Hematopoietic multipotent progenitor cell treated with erythropoietin and hydrocortisone succinate and interleukin-3 and kit ligand, for 15 days (in vitro differentiated cells): Measurements from ENCODE around the gene KCNQ2.

ENCODE experiments used
- DNase-seq: peaks from one replicate; pipeline ENCODE4 v3.0.0-alpha.2; 2015; ENCODE audit warnings: low spot score

KCNQ2 gene

DNA sequence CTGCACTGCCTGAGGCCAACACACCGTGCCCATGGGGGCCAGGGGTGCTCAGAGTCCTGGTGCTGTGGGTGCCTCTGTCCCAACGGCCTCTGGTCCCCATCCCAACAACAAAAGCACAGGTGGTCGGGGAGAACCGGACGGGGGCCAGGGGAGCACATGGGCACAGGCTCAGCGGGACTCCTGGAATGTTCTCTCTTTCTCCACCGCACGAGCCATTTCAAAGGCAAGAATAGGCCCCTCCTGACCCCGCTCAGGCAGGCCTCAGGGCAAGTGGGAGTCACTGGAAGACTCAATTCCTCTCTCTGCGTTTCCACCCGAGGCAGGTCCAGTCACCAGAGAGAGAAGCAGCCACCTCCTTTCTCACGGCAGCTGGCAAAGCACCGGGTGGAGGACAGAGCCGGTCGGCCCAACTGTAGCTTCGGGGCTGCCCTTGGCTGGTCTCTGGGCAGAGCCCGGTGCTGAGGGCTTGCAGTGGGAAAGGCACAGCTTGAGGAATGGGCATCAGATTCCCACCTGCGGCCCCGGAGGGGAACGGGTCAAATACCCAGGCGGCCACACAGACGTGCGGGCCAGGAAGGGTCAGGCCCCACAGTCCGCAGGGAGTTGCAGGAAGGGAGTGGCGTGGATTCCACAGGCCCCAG is 55.2 kb downstream of the KCNQ2 start:
- DNase-seq: no peak

DNA sequence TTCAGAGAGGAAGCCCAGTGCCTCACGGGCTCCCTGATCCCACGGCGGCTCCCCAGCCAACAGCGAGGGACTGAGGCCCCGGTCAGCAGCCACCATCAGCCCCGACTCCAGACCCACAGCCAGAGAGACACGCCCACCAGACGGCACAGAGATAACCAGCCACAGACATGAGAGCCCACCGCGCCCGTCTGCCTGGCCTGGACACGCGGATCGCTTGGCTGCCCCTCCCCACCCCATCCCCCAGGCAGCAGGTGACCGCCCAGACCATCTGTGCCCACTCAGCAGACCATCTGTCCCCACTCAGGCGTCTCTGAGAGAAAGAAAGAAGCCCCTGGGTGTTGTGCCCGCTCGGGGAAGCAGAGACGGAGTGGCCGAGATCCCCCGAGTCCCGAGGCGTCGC is 55.8 kb downstream of the KCNQ2 start:
- DNase-seq: no peak

GRCh38 chr20:63415647-63416391 is 56.6 kb downstream of the KCNQ2 start:
- DNase-seq: no peak

DNA sequence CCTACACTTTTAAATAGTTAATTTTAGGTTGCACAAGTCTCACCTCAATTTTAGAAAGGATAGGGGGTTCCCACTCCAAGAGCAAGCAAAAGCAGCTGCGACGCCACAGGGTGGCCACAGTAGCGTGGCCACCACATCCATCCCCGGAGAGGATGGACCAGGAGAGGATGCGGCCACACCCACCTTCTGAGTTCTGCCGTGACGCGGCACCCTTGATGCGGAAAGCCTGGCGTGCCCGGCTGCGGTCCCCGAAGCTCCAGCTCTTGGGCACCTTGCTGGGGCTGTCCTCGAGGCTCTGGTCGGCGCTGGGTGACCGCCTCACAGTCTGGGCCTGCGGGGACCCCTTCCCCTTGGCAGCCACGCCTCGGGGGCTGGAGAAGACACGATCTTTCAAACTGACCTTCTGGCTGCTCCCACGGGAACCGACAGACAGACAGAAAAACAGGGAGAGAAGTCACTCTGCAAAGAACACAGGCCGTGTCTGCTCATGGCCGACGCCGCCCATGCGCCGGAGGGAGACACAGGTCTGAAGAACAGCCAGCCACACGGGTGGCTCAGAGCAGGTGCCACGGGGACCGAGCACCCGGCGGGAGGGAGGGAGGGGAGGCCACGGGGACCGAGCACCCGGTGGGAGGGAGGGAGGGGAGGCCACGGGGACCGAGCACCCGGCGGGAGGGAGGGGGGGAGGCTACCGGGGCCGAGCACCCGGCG is 57.6 kb downstream of the KCNQ2 start:
- no peak for DNase-seq

GRCh38 chr20:63413963-63414684 is 58.3 kb downstream of the KCNQ2 start:
- DNase-seq: no peak

DNA sequence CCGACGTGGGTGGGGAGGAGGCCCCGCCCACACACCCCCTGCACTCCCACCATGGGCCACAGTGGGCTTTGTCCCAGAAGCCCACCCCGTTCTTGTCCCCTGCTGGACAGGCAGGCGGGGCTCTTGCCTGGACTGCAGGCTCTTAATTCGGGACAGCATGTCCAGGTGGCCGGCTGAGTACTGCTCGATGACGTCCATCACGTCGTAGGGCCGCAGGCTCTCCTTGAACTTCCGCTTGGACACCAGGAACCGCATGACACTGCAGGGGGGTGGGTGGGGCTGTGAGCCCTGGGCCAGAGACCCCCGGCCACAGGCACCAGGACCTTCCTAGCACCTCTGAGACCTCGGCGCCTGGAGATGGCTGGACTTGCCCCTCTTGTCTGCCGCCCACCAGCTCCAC is 59.1 kb downstream of the KCNQ2 start:
- DNase-seq: no peak

DNA sequence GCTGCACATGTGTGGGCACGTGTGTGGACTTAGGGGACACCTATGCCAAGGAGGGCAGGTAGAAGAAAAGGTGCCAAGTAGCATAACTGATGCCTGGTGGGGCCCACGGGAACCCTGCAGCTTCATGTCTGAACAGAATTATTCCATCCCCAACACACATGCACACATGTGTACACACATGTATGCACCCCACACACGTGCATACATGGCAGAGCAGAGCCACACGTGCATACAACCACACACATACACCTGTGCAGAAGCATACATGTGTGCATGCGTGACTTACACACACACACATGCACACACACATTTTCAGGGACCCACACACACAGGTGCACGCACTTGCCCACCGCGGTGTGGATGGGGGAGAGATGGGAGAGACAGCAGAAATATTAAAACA is 59.6 kb downstream of the KCNQ2 start:
- no peak for DNase-seq

DNA sequence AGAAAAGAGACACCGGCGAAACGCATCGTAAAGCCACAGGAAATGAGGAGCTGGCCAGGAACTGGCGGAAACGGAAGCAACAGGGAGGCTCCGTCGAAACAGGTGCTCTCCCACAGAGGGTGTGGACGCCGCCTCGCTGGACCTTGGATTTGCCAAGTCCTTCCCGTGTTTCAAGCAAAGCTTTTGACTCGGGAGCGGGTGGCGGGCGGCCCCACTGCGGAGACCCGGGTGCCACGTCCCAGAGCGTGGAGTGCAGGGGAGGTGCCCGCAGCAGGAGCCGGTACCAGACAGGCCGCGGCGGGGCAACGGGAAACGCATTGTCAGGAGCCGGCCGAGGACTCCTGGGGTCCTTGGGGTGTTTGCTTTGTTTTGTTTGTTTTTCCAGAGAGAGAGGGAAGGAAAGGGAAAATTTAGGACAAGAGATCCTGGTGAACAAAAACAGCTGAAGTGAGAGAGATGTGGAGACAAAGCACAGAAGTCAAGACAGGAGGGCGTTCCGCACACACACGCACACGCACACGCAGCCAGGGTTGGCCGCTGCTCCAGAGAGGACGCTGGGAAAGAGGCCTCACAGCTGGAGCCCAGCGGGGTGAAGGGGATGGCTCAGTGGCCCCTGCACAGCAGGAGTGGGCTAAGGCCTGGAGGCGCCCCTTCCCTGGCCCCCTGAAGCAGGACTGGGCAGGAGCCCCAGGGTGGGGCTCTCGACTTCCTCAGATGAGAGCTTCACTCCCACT is 60.4 kb downstream of the KCNQ2 start:
- no peak for DNase-seq

DNA sequence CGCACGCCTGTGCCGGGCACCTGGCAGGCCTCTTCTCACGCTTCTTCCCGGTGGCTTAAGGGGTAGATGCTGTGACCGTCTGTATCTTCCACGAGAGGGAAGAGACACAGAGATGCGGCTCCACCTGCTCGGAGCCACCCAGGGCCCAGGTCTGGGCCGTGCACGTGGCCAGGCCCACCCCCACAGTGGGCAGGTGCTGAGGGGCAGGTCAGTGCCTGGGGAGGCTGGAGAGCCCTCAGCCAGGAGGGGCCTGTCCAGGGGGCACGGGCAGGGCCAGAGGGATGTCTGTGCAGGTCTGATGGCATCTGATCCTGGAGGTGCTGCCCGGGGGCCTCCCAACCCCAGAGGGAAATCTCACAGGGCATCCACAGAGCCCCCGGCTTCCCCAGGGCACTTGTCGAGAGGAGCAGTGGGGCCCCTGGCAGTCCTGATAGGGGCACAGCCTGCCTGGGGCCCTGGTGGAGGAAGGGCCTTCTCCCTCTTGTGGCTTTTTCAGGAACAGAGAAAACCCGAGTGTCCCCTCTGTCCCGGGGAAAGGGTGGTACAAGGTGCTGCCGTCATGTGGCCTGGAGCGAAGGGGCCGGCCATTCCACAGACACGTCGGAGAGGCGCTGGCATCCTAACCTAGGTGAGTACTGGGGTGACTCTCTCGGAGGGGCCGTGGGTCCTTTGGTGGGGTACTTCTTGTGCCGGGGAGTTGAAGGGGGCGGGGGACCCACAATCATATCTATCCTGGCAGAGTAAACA is 61.1 kb downstream of the KCNQ2 start:
- DNase-seq: no peak

DNA sequence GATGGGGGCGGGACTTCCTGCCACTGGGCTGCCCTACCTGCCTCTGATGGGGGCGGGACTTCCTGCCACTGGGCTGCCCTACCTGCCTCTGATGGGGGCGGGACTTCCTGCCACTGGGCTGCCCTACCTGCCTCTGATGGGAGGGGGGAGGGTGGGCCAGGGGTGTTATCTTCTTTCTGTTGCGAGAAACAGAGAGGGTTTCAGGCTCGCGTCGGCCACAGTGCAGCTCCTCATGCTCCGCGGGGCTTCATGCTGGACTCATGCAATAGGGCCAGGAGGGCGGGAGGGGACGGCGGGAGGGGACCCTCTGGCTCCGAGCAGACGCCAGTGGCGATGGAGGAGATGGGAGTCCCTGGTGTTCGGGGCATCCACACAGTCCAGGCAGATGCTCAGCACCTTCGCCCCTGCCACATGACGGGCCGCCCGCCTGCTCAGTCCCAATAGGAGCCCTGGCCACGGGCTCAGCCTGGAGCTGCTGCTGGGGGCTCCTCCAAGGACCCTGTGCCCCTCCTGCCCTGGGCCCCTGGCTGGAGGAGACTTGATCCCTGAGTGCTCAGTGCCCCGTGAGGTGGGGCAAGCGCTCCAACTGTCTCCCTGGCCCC is 62.5 kb downstream of the KCNQ2 start:
- no peak for DNase-seq

DNA sequence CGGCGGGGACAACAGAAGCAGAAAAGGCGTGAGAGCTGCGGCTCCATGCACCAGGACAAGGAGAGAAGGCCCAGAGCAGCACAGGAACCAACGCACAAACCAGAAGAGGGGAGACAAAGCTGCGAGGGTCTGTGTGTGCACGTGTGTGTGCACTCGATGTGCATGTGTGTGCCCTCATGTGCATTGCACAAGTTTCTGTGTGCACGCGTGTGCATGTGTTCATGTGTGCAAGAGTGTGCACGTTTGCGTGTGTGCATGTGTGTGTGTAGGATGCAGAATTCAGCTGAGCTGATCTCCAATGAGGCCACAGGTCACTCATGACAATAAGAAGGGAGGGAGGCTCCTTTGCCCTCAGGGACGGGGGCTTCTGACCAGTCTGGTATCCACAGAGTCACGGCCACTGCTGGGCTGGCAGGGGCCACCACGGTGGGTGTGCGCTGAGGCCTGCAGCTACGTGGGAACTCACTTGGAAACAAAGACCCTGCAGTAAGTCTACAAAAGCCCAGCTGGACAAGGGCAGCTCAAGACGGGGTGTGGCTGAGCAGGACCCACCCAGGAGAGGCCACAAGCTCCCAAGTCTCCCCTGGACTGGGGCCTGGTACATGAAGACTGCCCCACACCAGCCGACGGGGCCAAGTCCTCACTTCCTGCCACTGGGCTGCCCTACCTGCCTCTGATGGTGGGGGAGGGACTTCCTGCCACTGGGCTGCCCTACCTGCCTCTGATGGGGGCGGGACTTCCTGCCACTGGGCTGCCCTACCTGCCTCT is 63.2 kb downstream of the KCNQ2 start:
- no peak for DNase-seq

- DNase-seq: no peak
Measured at GRCh38 chr20:63408684-63409046, 63.8 kb downstream of the KCNQ2 start.

DNA sequence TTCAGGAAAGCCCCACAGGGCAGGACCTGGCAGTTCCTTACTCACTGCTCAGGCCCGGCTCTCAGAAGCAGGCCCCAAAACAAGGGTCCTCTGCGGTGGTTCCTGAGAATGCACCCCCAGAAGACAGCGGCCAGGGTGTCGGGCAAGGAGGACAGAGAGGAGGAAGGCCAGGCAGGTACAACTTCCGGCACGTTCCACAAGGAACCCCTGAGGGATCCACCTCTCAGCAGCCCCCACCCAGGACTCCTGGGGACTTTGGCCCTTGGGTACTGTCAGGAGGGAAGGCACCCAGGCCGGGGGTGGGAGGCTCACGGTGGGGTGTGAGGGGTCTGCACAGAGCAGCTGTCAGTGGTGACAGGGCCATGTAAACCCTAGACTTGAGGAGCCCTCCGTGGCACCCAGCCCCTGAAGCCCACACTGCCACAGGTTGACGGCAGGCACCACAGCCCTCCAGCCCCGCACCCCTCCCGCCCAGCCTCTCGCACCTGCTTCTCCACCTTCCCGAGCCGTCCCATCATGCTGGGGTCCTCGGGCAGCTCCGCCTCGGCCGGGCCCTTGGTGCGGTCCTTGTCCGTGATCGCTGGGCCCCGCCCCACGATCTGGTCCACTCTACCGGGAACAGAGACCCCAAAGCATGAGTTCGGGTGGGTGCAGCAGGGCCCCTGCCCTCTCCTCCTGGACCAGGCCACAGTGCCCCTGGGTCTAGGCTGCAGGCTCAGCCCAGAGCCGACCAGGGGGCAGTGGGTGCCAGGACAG is 64.3 kb downstream of the KCNQ2 start:
- no peak for DNase-seq

DNA sequence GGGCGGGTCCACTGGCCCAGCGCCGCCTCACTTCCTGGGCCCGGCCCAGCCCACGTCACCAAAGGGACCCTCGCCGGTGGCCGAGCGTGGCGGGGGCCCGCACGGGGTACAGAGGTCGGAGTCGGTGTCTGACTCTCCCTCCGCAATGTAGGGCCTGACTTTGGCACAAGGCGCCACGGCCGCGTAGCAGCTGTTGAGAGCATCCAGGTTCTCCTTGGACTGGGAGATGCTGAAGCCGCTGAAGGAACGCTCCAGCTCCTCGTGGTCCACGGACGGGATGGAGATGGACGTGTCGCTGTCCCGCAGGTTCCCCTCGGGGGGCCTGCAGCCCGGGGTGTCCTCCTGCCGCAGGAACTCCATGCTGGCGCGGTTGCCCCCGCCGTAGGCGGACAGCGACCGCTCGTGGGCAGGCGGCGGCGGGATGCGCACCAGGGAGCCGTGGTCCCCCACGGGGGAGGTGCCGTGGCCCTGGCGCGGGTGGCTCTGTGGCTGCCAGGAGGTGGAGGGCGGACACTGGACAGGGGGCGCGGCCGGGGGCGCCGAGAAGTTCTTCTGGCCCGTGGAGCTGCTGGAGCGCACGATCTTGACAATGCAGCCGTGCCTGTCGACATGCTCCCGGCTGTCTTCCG is 65.7 kb downstream of the KCNQ2 start:
- DNase-seq: no peak

DNA sequence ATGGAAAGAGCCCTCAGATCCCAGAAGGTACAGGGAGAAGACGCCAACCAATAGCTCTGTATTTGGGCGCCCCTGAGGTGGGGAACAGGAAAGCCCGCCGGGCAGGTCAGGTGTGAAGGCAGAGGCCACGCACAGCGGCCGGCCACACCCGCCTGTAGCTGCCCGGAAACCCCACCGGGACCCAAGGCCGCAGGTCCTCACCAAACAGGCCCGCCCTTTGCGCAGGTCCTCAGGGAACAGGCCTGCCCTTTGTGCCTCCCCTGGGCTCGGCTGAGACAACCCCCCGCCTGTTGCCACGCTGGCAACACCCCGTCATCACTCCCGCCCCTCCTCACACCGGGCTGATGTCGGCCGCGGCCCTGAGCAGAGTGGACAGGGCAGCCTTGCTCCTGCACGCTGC is 66.4 kb downstream of the KCNQ2 start:
- no peak for DNase-seq

- DNase-seq: no peak
Measured at GRCh38 chr20:63405102-63405730, 67.2 kb downstream of the KCNQ2 start.

GRCh38 chr20:63404129-63405085 is 68.0 kb downstream of the KCNQ2 start:
- DNase-seq: no peak
